GM12864 (cell line): ENCODE data around the gene NTN1.

Source experiments
- DNase-seq: peaks from one replicate; pipeline ENCODE4 v3.0.0-alpha.2; 2011; ENCODE audit warnings: low read depth
- H3K4me3 ChIP-seq: 2 replicates; pipeline ENCODE4 v1.5.1; 2011; ENCODE audit warnings: mild to moderate bottlenecking, low read depth, low read length, control low read depth
- TF ChIP-seq, protein P1 (sequence below): IDR thresholded peaks from 2 replicates; pipeline ENCODE4 v1.5.1; 2011; ENCODE audit warnings: low read depth, mild to moderate bottlenecking, moderate library complexity, low read length, control low read depth, inconsistent platforms; ENCODE audit errors: missing control alignments

The NTN1 gene

DNA sequence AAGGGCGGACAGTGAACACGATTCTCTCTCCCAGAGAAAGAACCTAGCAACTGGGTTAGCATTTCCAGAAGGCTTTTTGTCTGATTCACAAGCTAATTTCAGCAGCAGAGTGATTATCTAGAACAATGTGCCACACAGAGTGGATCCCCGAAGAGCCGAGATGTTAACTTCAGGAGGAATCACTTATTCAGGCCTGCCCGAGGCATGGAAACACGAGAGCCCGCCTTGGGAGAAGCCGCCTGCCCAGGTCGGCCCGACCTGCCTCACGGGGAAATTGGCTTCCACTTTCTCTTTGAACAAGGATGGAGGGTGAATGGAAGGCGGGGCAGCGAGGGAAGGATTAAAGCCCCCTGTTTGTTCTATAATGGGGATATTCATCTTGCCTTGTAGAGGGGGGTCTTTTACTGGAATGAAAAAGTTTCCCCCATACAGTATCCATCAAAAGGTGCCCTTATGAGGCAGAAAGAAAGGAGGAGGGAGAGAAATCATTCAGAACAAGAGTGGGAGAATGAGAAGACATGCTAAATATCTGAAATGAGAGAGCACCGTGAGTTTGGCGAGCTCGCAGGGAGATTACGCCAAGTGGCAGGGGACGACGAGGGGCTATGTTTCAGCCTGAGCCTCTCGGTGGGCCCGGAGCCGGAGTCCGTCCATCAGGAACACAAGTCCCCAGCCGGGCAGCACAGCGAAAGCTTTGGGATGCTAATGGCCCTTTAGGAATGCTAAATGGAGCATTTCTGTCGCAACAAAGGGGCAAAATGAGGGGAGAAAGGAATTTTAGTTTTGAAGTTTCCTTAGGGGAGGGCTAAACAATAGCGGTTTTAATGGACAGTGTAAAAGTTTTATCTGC lies 33.0 kb downstream of the NTN1 start:
- no peak overlapping the region for H3K4me3 ChIP-seq
- no peak for DNase-seq
- TF ChIP-seq, protein P1, sequence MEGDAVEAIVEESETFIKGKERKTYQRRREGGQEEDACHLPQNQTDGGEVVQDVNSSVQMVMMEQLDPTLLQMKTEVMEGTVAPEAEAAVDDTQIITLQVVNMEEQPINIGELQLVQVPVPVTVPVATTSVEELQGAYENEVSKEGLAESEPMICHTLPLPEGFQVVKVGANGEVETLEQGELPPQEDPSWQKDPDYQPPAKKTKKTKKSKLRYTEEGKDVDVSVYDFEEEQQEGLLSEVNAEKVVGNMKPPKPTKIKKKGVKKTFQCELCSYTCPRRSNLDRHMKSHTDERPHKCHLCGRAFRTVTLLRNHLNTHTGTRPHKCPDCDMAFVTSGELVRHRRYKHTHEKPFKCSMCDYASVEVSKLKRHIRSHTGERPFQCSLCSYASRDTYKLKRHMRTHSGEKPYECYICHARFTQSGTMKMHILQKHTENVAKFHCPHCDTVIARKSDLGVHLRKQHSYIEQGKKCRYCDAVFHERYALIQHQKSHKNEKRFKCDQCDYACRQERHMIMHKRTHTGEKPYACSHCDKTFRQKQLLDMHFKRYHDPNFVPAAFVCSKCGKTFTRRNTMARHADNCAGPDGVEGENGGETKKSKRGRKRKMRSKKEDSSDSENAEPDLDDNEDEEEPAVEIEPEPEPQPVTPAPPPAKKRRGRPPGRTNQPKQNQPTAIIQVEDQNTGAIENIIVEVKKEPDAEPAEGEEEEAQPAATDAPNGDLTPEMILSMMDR = no peak

DNA sequence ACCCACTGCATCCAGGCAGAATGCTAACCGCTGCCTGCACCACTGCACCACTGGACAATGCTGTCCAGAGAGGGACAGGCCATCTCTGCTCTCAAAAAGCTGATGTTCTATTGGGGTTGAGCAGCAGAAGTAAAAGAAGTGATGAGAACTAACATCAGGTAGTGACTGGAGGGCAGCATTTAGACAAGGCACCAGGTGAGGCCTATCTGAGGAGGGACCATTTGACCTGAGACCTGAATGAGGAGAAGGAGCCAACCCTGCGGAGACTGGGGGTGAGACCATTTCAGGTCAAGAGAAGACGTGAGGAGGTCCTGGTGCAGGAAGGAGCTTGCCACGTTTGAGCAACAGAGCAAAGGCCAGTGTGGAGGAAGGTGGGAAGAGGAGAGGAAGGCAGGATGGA lies 34.0 kb downstream of the NTN1 start:
- H3K4me3 ChIP-seq = no peak overlapping the region
- TF ChIP-seq, protein P1 = no peak
- DNase-seq = no peak

DNA sequence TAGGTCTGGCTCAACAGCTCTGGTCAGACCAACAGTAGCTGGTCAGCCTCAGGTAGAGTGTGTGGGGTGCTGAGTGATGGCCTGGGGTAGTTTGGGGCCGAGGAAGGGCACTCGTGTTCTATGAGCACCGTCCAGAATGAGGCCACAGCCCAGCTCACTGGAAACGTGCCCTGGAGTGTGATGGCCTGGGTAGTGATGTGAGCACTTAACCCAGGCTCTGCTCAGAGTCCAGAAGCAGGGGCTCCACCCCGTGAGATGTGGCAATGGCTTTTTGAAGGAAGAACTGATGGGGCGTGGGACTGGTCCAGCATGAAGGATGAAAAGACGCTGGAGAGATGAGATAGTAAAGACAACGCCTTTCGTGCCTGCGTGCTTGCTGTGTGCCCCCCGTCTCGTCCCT lies 35.3 kb downstream of the NTN1 start:
- DNase-seq = no peak
- H3K4me3 ChIP-seq = no peak overlapping the region
- TF ChIP-seq, protein P1 = no peak

DNA sequence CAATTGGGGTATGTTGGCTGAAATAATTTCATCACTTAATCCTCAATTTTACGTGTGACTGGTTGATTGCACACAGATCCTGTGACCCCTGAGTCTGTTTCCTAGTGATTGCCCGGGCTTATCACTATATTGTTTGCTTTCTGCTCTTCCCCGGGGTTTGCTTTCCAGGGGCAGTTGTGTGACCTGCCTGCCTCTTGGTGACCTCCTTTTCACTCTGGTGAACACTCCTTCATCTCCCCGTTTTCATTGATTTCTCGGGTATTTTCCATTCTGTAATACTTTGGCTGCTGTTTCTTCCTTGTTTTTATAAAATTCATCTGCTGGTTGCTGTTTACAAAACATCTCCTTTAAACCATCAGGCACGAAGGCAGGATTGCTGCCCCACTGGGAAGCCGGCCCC lies 36.0 kb downstream of the NTN1 start:
- H3K4me3 ChIP-seq = no peak overlapping the region
- TF ChIP-seq, protein P1 = no peak
- no peak for DNase-seq

DNA sequence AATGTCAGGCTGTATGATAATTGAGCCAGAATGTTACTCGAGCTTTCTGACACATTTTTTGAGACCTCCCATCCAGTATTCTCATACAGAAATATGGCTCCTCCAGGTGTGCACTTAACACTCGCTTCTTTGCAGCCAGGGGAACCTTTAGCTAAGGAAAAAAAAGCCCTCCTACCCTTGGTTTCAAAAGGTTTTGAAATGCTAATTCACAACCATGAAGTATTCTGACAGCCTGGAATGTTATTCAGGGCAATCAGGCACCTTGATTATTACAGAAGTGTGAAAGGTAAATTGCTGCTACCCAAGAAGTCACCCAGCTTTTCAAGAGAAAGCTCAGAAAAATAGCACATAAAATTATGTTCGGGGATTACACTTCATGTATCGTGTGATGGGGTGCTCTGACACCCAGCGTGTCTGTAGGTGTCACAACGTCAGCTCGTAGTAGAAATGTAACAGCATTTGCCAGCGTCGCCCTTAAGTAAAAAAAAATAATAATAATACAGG lies 41.1 kb downstream of the NTN1 start:
- TF ChIP-seq, protein P1 = no peak
- no peak overlapping the region for H3K4me3 ChIP-seq
- DNase-seq = no peak

DNA sequence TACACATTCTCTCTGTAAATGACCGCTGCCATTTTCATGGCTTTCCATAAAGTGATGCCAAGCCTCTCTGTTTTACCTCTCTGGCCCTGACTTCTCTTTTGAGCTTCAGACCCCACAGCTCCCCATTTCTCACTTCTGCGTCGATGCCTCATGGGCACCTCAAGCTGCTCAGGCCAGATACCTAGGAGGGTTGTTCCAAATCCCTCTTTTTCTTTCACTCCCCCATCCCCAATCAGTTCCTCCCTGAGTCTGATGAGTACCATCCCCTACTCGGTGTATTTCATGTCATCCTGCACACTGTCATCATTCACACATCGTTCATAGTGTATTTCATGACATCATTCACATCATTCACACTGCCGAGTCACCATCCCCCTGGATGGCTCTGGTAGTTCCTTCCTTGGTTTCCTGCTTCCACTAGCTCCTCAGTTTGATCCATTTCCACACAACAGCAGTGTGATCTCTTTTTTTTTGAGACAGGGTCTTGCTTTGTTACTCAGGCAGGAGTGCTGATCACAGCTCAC lies 43.1 kb downstream of the NTN1 start:
- TF ChIP-seq, protein P1 = no peak
- no peak overlapping the region for H3K4me3 ChIP-seq
- DNase-seq = no peak
